HepG2 (cell line): ENCODE measurements around the gene ATP13A1.

Source experiments
- POLR2AphosphoS2 ChIP-seq: IDR thresholded peaks from 2 replicates; pipeline ENCODE4 v1.6.1; 2011; ENCODE audit warnings: low read depth, low read length, improper control_type of control experiment
- POLR2AphosphoS5 ChIP-seq: IDR thresholded peaks from 2 replicates; pipeline ENCODE4 v1.6.1; 2012; ENCODE audit warnings: low read depth, low read length

GRCh38 chr19:19691683-19692082 lies 28.2 kb upstream of the ATP13A1 start:
- TF ChIP-seq POLR2AphosphoS5, result no peak
- no peak for TF ChIP-seq POLR2AphosphoS2
